Skeletal muscle tissue (tissue), 4 donors: ENCODE measurements around the gene ZNF174. TPM values are rescaled to one million over a fixed set of nuclear protein-coding genes. Genes with fewer than 3 reads are reported as not detected.
A peak's percentile ranks its signal among the peaks of the same experiment; 100 is the strongest.

Experiments used
- H3K27ac ChIP-seq: one replicate; pipeline ENCODE4 v1.7.0; 2013; ENCODE audit warnings: mild to moderate bottlenecking, low read depth, low read length, inconsistent platforms
- H3K27me3 ChIP-seq, 3 donors: one replicate each; pipeline ENCODE4 v1.7.0; 2013; ENCODE audit warnings: low read length in 3 of 3; ENCODE audit not compliant: control insufficient read depth in 3 of 3, insufficient read depth in 3 of 3
- H3K36me3 ChIP-seq, 3 donors: one replicate each; pipeline ENCODE4 v1.7.0; 2013; ENCODE audit warnings: low read length in 3 of 3; ENCODE audit not compliant: control insufficient read depth in 3 of 3, insufficient read depth in 3 of 3
- H3K4me1 ChIP-seq, 3 donors: one replicate each; pipeline ENCODE4 v1.7.0; 2013; ENCODE audit warnings: low read length in 3 of 3, mild to moderate bottlenecking in 3 of 3; ENCODE audit not compliant: control insufficient read depth in 3 of 3, insufficient read depth in 3 of 3
- H3K4me3 ChIP-seq, 3 donors: one replicate each; pipeline ENCODE4 v1.7.0; 2013; ENCODE audit warnings: low read length in 3 of 3
- H3K9ac ChIP-seq, 3 donors: one replicate each; pipeline ENCODE4 v1.7.0; 2013; ENCODE audit warnings: low read length in 3 of 3, mild to moderate bottlenecking in 3 of 3, moderate library complexity in 2 of 3, low read depth in 1 of 3
- H3K9me3 ChIP-seq, 3 donors: one replicate each; pipeline ENCODE4 v1.7.0; 2013; ENCODE audit warnings: low read length in 3 of 3; ENCODE audit not compliant: control insufficient read depth in 3 of 3
- total RNA-seq: library from RNA; depleted of rRNA; stranded (reverse); fragments of >200 nt; gene quantifications from one replicate; pipeline ENCODE4 v1.2.3, GENCODE V29; 2014
- donor health status: Osteomylitis.

Gene ZNF174
- total RNA-seq = 8.9 TPM

DNA sequence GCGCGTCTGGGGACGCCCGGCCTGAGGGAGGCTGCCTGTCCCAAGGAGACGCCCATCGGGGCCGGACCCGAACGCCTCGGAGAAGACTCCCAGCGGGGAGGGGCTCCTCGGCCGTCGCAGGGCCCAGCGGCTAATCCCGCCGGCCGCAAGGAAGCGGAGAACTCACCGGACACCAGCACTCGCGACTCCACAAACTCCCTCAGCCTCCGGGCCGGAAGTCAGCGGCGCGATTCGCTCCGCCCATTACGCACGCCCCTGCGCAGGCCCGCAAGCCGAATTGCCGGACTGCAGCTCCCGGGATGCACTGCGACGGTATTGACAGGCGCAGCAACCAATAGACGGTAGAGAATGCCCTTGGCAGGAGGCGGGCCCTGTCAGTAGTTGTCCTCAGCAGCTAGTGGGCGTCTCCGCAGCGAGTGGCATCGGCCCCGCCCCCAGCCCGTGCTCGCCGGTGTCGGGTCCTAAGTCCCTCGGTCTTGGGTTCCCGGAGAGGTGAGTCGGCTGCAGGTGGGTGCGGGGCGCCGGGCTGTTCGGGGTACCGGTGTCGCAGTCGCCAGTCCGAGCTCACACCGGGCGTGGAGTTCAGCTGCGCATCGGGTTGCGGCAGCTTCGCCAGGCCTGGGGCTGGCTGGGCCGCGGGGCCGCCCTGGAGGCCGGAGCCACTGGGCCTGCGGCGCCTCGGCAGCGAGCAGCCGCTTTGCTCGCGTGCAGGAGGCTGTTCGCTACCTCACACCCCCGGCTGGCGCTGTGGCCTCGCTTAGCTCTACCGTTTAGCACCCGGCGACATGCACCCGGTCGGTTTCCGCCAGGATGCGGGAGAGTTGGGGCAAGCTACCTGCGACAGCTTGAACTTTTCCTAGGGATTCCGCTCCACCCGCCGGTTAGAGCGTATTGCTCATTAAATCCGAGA is at the start of gene ZNF174, which contains the start of gene ZSCAN32:
ZNF174 (plus strand) TSS at position 437 of the 910 bp plus-strand sequence. CDS start 790 bp downstream, outside the sequence.
ZSCAN32 (minus strand) TSS at position 226 of the 910 bp plus-strand sequence. CDS start 3,447 bp downstream, outside the sequence.
- no peaks in the 10 kb centered on the region for H3K27me3 ChIP-seq
- H3K4me1 ChIP-seq = peaks cover 8 to 15% (median 11%) of the 10 kb centered on the region in 3 donors
- H3K27ac ChIP-seq = peak within 1 kb of the TSS; percentile 73
- H3K36me3 ChIP-seq = peaks cover 48 to 56% (median 51%) of the 10 kb centered on the region in 3 donors
- peak within 1 kb of the TSS; percentile 90 to 96 (median 93) for H3K4me3 ChIP-seq
- peaks cover 20 to 41% (median 28%) of the 10 kb centered on the region in 3 donors for H3K9me3 ChIP-seq
- peak within 1 kb of the TSS; percentile 88 to 96 (median 94) for H3K9ac ChIP-seq

DNA sequence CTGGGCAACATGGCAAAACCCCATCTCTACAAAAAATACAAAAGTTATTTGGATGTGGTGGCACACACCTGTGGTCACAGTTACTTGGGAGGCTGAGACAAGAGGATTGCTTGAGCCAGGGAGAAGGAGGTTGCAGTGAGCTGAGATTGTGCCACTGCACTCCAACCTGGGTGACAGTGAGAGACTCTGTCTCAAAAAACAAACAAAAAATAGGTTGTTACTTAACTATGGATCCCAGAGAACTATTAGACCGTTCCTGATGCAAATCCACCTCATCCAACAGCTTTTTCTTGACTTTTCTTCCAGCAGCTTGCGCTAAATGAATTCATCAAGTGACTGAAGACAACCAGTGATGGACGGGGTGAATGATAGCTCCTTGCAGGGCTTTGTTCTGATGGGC is 45.4 kb upstream of the ZNF174 start, which contains the start of gene OR2C1:
OR2C1 (plus strand) TSS at position 301 of the 400 bp plus-strand sequence; CDS start at position 353, 52 bp downstream.
- Histone ChIP-seq H3K9me3 (peaks cover 0 to 8% (median 5%) of the 10 kb centered on the region in 3 donors), H3K27me3 (no peaks in the 10 kb centered on the region), H3K9ac (no peak within 1 kb of the TSS), H3K36me3 (peaks cover 0 to 6% (median 0%) of the 10 kb centered on the region in 3 donors), H3K4me1 (no peaks in the 10 kb centered on the region), H3K4me3 (peak within 1 kb of the TSS in 1 of 3 donors; percentile 4), H3K27ac (no peak within 1 kb of the TSS)

DNA sequence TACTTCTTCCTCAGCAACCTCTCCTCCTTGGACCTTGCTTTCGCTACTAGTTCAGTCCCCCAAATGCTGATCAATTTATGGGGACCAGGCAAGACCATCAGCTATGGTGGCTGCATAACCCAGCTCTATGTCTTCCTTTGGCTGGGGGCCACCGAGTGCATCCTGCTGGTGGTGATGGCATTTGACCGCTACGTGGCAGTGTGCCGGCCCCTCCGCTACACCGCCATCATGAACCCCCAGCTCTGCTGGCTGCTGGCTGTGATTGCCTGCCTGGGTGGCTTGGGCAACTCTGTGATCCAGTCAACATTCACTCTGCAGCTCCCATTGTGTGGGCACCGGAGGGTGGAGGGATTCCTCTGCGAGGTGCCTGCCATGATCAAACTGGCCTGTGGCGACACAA is 44.9 kb upstream of the ZNF174 start:
- Histone ChIP-seq H3K9me3 (peaks cover 0 to 8% (median 5%) of the 10 kb centered on the region in 3 donors), H3K27me3 (peaks cover 0 to 1% (median 0%) of the 10 kb centered on the region in 3 donors), H3K27ac (no peak overlapping the region), H3K36me3 (peaks cover 0 to 6% (median 0%) of the 10 kb centered on the region in 3 donors), H3K4me1 (no peaks in the 10 kb centered on the region), H3K9ac (no peak overlapping the region), H3K4me3 (peak overlapping the region in 1 of 3 donors; percentile 4)

DNA sequence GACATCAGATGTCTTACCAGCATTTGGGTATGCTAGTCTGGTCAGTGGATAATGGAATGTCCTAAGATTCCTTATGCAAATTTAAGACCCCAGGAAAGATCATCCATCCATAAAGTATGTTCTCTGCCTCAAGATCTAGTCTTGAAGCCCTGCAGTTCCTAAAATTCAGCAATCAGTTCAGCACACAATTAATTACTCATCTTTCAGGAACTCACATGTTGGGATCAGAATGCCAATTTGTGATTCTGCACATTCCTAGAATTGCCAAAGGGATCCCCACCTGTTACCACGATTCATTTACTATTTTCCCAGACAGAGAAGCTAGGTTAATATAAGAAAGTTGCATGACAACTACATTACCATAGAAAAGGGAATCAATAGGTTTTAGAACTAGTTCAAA is 42.1 kb upstream of the ZNF174 start:
- Histone ChIP-seq H3K4me1 (no peaks in the 10 kb centered on the region), H3K27ac (no peak overlapping the region), H3K9ac (no peak overlapping the region), H3K36me3 (peaks cover 0 to 6% (median 0%) of the 10 kb centered on the region in 3 donors), H3K27me3 (peaks cover 0 to 2% (median 0%) of the 10 kb centered on the region in 3 donors), H3K9me3 (peaks cover 0 to 11% (median 5%) of the 10 kb centered on the region in 3 donors), H3K4me3 (no peak overlapping the region)

DNA sequence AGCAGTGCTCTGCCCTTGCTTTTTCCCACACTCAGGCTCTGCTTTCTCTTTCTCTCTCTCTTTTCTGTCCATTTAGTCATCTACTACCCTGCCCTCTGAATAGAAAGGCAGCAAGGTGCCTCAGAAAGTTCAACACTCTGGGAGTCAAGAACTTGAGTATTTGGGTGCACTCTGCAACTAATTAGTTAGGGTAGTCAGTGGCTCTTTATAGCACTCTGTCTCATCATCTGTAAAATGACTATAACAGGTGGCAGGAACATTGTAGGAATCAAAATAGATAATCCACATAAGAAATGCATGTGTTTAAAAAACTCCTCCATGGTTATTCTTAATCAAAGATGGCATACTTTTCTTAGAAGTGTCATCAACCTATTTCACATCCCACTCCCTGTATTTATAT is 38.1 kb upstream of the ZNF174 start:
- Histone ChIP-seq H3K27ac (no peak overlapping the region), H3K27me3 (peaks cover 0 to 2% (median 0%) of the 10 kb centered on the region in 3 donors), H3K9me3 (peaks cover 3 to 16% (median 6%) of the 10 kb centered on the region in 3 donors), H3K9ac (no peak overlapping the region), H3K4me1 (peaks cover 0 to 4% (median 0%) of the 10 kb centered on the region in 3 donors), H3K4me3 (no peak overlapping the region), H3K36me3 (no peaks in the 10 kb centered on the region)

DNA sequence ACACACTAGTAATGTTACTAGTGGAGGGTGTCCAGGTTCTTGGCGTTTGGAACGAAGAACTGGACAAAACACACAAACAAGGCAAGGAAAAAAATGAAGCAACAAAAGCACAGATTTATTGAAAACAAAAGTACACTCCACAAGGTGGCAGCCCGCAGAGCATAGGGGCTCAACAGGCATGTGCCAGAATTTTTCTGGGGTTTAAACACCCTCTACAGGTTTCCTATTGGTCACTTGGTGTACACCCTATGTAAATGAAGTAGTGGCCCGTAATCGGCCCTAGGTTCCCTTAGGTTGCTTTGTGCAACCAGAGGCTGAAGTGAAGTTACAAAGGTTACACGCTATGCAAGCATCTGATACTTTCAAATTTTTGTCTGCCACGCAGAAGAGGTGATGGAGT is 37.2 kb upstream of the ZNF174 start:
- Histone ChIP-seq H3K9ac (no peak overlapping the region), H3K4me1 (peaks cover 0 to 4% (median 0%) of the 10 kb centered on the region in 3 donors), H3K27ac (no peak overlapping the region), H3K4me3 (no peak overlapping the region), H3K9me3 (peaks cover 3 to 16% (median 6%) of the 10 kb centered on the region in 3 donors), H3K36me3 (no peaks in the 10 kb centered on the region), H3K27me3 (peaks cover 0 to 2% (median 0%) of the 10 kb centered on the region in 3 donors)

DNA sequence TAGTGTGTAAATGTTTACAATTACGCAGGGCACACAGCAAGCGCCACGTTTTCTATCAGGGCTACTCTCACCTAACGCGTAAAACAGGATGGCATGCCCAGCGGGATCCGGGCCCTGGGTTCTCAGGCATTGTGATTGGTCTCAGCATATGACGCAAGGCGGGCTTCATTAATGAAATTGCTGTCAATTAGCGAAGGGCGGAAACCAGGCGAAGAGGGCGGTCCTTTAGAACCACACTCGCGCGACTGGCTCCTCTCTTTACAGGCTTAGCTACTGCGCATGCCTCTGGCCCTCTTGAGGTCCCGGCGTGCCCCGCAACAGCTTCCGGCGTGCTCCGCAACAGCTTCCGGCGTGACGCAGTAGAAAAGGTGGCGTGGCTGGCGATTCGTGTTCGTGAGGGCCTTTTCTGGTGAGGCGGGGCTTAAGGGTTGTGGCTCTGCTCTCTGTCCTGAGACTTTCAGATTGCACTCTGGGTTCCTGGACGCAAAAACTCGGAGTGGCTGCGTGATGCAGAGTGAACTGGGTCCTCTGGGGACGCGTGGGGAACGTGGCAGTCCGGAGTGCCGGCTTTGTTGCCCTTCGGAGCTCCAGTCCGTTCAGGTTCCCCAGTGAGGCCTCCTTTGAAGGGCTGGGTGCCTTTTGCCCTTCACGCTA is 36.1 kb upstream of the ZNF174 start:
- H3K4me1 ChIP-seq = peaks cover 0 to 4% (median 0%) of the 10 kb centered on the region in 3 donors
- peaks cover 5 to 16% (median 6%) of the 10 kb centered on the region in 3 donors for H3K9me3 ChIP-seq
- H3K36me3 ChIP-seq = no peaks in the 10 kb centered on the region
- H3K9ac ChIP-seq = peak overlapping the region; percentile 22 to 80 (median 62)
- H3K4me3 ChIP-seq = peak overlapping the region; percentile 68 to 85 (median 82)
- H3K27ac ChIP-seq = peak overlapping the region; percentile 85
- H3K27me3 ChIP-seq = peaks cover 0 to 2% (median 0%) of the 10 kb centered on the region in 3 donors

DNA sequence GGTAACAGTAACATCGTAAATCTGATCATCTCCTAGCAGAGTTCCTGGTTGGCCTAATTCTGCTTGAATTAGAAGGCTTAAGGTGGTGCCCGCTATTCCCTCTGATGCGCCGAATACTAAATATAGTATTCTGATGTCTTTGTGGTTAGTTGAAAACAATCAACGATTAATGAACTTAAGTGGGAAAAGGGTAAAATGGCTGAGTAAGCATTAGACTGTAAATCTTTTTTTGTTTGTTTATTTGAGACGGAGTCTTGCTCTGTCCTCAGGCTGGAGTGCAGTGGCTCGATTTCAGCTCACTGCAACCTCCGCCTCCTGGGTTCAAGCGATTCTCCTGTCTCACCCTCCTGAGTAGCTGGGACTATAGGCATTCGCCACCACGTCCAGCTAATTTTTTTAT is 31.9 kb upstream of the ZNF174 start:
- peaks cover 7 to 13% (median 9%) of the 10 kb centered on the region in 3 donors for H3K9me3 ChIP-seq
- H3K27me3 ChIP-seq = no peaks in the 10 kb centered on the region
- no peaks in the 10 kb centered on the region for H3K36me3 ChIP-seq
- no peak overlapping the region for H3K27ac ChIP-seq
- H3K9ac ChIP-seq = no peak overlapping the region
- no peak overlapping the region for H3K4me3 ChIP-seq
- H3K4me1 ChIP-seq = peaks cover 0 to 4% (median 0%) of the 10 kb centered on the region in 3 donors

DNA sequence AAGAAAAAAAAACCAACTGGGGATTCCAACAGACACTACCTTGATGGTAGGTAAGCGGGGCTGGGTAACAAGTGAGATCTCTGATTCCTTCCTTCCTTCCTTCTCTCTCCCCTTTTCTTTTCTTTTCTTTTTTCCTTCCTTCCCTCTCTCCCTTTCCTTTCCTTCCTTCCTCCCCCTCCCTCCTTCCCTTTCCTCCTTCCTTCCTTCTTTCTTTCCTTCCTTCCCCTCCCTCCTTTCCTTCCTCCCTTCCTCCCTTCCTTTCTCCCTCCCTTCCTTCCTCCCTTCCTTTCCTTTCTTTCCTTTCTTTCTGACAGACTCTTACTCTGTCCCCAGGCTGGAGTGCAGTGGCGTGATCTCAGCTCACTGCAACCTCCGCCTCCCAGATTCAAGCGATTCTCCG is 25.3 kb upstream of the ZNF174 start:
- Histone ChIP-seq H3K9ac (no peak overlapping the region), H3K27ac (no peak overlapping the region), H3K4me1 (no peaks in the 10 kb centered on the region), H3K9me3 (peaks cover 21 to 37% (median 32%) of the 10 kb centered on the region in 3 donors), H3K36me3 (peaks cover 0 to 6% (median 6%) of the 10 kb centered on the region in 3 donors), H3K27me3 (no peaks in the 10 kb centered on the region), H3K4me3 (no peak overlapping the region)
